K562 (cell line): Measurements from ENCODE around the gene ACTRT2. TPM values are rescaled to one million over a fixed set of nuclear protein-coding genes. Genes with fewer than 3 reads are reported as not detected.

Experiments used
- ATAC-seq: fragments of 200-7000 bp; cut with Tn5 transposase; 3 replicates; pipeline ENCODE4 v1.9.1; 2020; ENCODE audit warnings: moderate library complexity
- BruUV-seq: library from RNA; stranded (reverse); fragments of 400-500 nt; replicated peaks from 2 replicates; lab custom pipeline; 2021; lab: Mats Ljungman, UMichigan
- CTCF ChIA-PET: fragments of 300-600 bp; formaldehyde crosslinking; extraction: SDS; loops from one replicate; lab custom pipeline; 2021; ENCODE audit warnings: low intra/inter-chr PET ratio; lab: Yijun Ruan, JAX
- POLR2A ChIA-PET: fragments of 300-600, 350-650 bp; sonication (Branson Sonifier 250); formaldehyde crosslinking; extraction: SDS; loops from one replicate; lab custom pipeline; 2021; ENCODE audit warnings: antibody characterized with exemption, inconsistent platforms; lab: Yijun Ruan, JAX
- DNase-seq, 4 experiments: peaks; one replicate each; pipeline versions ENCODE4 v3.0.0 to v3.0.0-alpha.2; 2011 to 2018; ENCODE audit warnings: low spot score in 3 of 4, mixed read lengths in 3 of 4; ENCODE audit errors: extremely low read depth in 1 of 4
- FAIRE-seq: peaks from 2 replicates; lab custom pipeline; 2011; peaks lifted over from hg19 to GRCh38; lab: Jason Lieb, UNC
- H2AFZ ChIP-seq: 2 replicates; pipeline ENCODE4 v1.6.0; 2011; ENCODE audit warnings: low read depth, low read length, control low read depth, inconsistent platforms
- H3K27ac ChIP-seq: fragments of 200-600 bp; 3 replicates; pipeline ENCODE4 v1.8.0; 2011; ENCODE audit warnings: low read depth, mild to moderate bottlenecking, control low read depth, inconsistent platforms, low read length, moderate library complexity, mixed read lengths; ENCODE audit errors: extremely low read depth
- H3K27me3 ChIP-seq, 2 experiments: fragments of 300-600 bp in 1 of 2; 2 replicates in 1 of 2; 3 replicates in 1 of 2; pipeline versions ENCODE4 v1.6.0 to v1.8.0; 2011; ENCODE audit warnings: inconsistent platforms in 2 of 2, low read length in 2 of 2, mild to moderate bottlenecking in 1 of 2, mixed read lengths in 1 of 2, moderate library complexity in 1 of 2; ENCODE audit not compliant: control insufficient read depth in 2 of 2, insufficient read depth in 2 of 2
- H3K36me3 ChIP-seq: fragments of 300-600 bp; 3 replicates; pipeline ENCODE4 v1.8.0; 2011; ENCODE audit warnings: mild to moderate bottlenecking, low read length, inconsistent platforms; ENCODE audit not compliant: control insufficient read depth, insufficient read depth
- H3K4me1 ChIP-seq, 2 experiments: fragments of 200-600 bp in 1 of 2; replicated peaks in 1 of 2; 2 replicates in 1 of 2; 3 replicates in 1 of 2; pipeline versions ENCODE4 v1.5.1 to v1.8.0; 2011; ENCODE audit warnings: inconsistent platforms in 2 of 2, low read length in 2 of 2, mild to moderate bottlenecking in 1 of 2, mixed read lengths in 1 of 2, moderate library complexity in 1 of 2; ENCODE audit not compliant: control insufficient read depth in 2 of 2, insufficient read depth in 2 of 2
- H3K4me2 ChIP-seq: 2 replicates; pipeline ENCODE4 v1.6.1; 2011; ENCODE audit warnings: low read length, control low read depth, inconsistent platforms, mixed read lengths; ENCODE audit not compliant: insufficient read depth
- H3K4me3 ChIP-seq: fragments of 200-600 bp; sonication (generic), shearing (Covaris generic); 2 replicates; pipeline ENCODE4 v1.5.1; 2016; ENCODE audit warnings: control low read depth, inconsistent platforms
- H3K79me2 ChIP-seq: fragments of 200-600 bp; 3 replicates; pipeline ENCODE4 v1.8.0; 2011; ENCODE audit warnings: low read length, inconsistent platforms; ENCODE audit not compliant: control insufficient read depth, insufficient read depth
- H3K9ac ChIP-seq, 2 experiments: 2 replicates each; pipeline versions ENCODE4 v1.6.0 to v1.6.1; 2011; ENCODE audit warnings: low read depth in 2 of 2, low read length in 2 of 2, control low read depth in 1 of 2, inconsistent platforms in 1 of 2, mild to moderate bottlenecking in 1 of 2, mixed read lengths in 1 of 2; ENCODE audit not compliant: insufficient read depth in 1 of 2
- H3K9me1 ChIP-seq: one replicate; pipeline ENCODE4 v1.6.0; 2011; ENCODE audit warnings: inconsistent platforms, mild to moderate bottlenecking, low read length, moderate library complexity; ENCODE audit not compliant: control insufficient read depth, insufficient read depth
- H3K9me3 ChIP-seq: replicated peaks from 2 replicates; pipeline ENCODE4 v1.5.1; 2011; ENCODE audit warnings: low read depth, low read length, inconsistent platforms; ENCODE audit not compliant: control insufficient read depth, insufficient read depth
- H4K20me1 ChIP-seq: replicated peaks from 2 replicates; pipeline ENCODE4 v1.6.1; 2011; ENCODE audit warnings: low read length, inconsistent platforms, mixed read lengths; ENCODE audit not compliant: control insufficient read depth, insufficient read depth
- NFATC3 ChIP-seq: fragments of 450-650 bp; IDR thresholded peaks from 2 replicates; pipeline ENCODE4 v1.6.1; 2017; ENCODE audit warnings: mild to moderate bottlenecking
- ZNF311 ChIP-seq: fragments of 250-450 bp; sonication (Bioruptor Pico); IDR thresholded peaks from 2 replicates; pipeline ENCODE4 v1.4.0; 2020; ENCODE audit warnings: mild to moderate bottlenecking, moderate library complexity
- ZNF609 ChIP-seq: sonication (generic); formaldehyde crosslinking; IDR thresholded peaks from 2 replicates; pipeline ENCODE4 v1.8.1; 2023; ENCODE audit warnings: missing genetic modification reagents, mild to moderate bottlenecking, borderline replicate concordance
- ZNF695 ChIP-seq: fragments of 450-650 bp; formaldehyde crosslinking; IDR thresholded peaks from 2 replicates; pipeline ENCODE4 v1.4.0; 2020; ENCODE audit warnings: mild to moderate bottlenecking, moderate library complexity
- WGBS: fragments of 100-300 bp; shearing (Covaris generic); methylation state at CpG from one replicate; pipeline ENCODE4 v1.1.6; 2016; ENCODE audit warnings: low coverage, mixed read lengths; ENCODE audit not compliant: insufficient coverage; ENCODE audit errors: missing lambda C conversion rate; 5-methylcytosine and 5-hydroxymethylcytosine counted together
- in situ Hi-C: fragments of 300-500 bp; cut with MboI; formaldehyde crosslinking; loops from 4 replicates; pipeline ENCODE4 v1.15.0; 2018; ENCODE audit warnings: inconsistent platforms, mixed read lengths
- intact Hi-C: fragments of 100-400 bp; cut with micrococcal nuclease; formaldehyde crosslinking; loops from 2 replicates; pipeline ENCODE4 v1.14.2; 2022
- polyA plus RNA-seq, 8 experiments: library from polyadenylated mRNA; depleted of rRNA in 4 of 8; stranded (reverse) in 5 of 8; unstranded in 3 of 8; fragments of >200 nt; fragmentation: Nextera tagmentation in 2 of 8; fragmentation: Illumina TruSeq in 1 of 8; extraction: Ambion mirVana in 2 of 8; extraction: Trizol in 1 of 8; gene quantifications; 2 replicates each; pipeline versions ENCODE4 v1.2.1 to v1.2.3, GENCODE V29; 2011 to 2014; ENCODE audit warnings: inconsistent platforms in 1 of 8, missing spikeins in 1 of 8
- total RNA-seq, 7 experiments: library from RNA; depleted of rRNA in 6 of 7; stranded (reverse); fragments of >200 nt in 6 of 7; fragmentation: Illumina TruSeq in 2 of 7; extraction: Trizol in 2 of 7; gene quantifications; 2 replicates each; pipeline versions ENCODE4 v1.2.1 to v1.2.3, GENCODE V29; 2011 to 2021; ENCODE audit warnings: low replicate concordance in 1 of 7

Gene ACTRT2
- total and polyA plus RNA-seq, 9 of the 15 experiments (the other 6 are each of a cell fraction or from before 2014, with no cell fraction given), result not detected

DNA sequence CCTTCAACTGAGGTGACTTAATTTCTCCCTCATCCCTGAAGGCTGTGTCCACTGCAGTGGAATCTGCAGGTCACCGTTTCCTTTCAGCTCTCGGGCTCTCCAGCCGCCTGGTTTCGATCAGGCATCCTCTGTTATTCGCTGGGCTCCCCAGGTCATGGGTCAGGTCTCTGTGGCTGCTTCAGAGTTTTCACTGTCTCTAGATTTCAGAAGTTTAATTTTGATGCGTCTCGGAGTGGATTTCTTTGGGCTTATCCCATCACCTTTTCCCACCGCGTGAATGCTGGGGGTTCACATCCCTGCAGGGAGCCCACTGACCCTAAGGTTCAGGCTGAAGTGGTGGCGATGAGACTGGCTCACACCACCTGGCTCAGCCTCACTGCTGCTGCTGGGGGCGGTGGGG is 3.3 kb downstream of the ACTRT2 start:
- H3K4me2 ChIP-seq, result no peak overlapping the region
- no peak for FAIRE-seq
- H3K79me2 ChIP-seq, result no peaks in the 10 kb centered on the region
- ChIA-PET POLR2A (interaction anchor here (0.6 kb wide), 1 partner anchor 572 kb away, joined by 3 read pairs; no protein-coding TSS in a partner anchor), CTCF (no interaction called here)
- H3K4me1 ChIP-seq, result 0 out of 5 replicates have a peak, but pooled peaks cover 0 to 2% of the 10 kb centered on the region in 2 experiments
- no peaks in the 10 kb centered on the region for H4K20me1 ChIP-seq
- no peak overlapping the region for H3K9ac ChIP-seq
- no peaks in the 10 kb centered on the region for H3K9me1 ChIP-seq
- no peaks in the 10 kb centered on the region for H3K9me3 ChIP-seq
- H3K4me3 ChIP-seq, result no peak overlapping the region
- intact Hi-C loops, result no loop called here
- no peak overlapping the region for H3K27ac ChIP-seq
- peaks cover 11 to 60% of the 10 kb centered on the region in 2 experiments; a peak in 4 of 5 replicates for H3K27me3 ChIP-seq
- H3K36me3 ChIP-seq, result no peaks in the 10 kb centered on the region
- BruUV-seq, result no TSS peak
- DNase-seq, result no peak
- no peak overlapping the region for H2AFZ ChIP-seq
- TF ChIP-seq ZNF609 (CRISPR knock-in tag) (no peak), ZNF695 (CRISPR knock-in tag) (no peak), ZNF311 (CRISPR knock-in tag) (no peak), NFATC3 (no peak)
- ATAC-seq, result no peak
- in situ Hi-C loops, result no loop called here
- 2% methylated on average over 10 of the region's 11 CpGs for WGBS
